GM23248 (cell line): ENCODE results near the gene REC114.

Experiments
- EZH2 ChIP-seq: fragments of 200-600 bp; sonication (generic); IDR thresholded peaks from 2 replicates; pipeline ENCODE4 v1.6.1; 2018; ENCODE audit warnings: antibody characterized with exemption, mild to moderate bottlenecking; ENCODE audit not compliant: insufficient read depth, poor library complexity, severe bottlenecking
- EZH2phosphoT487 ChIP-seq: fragments of 200-600 bp; sonication (generic); IDR thresholded peaks from 2 replicates; pipeline ENCODE4 v1.6.1; 2018; ENCODE audit warnings: antibody characterized with exemption, moderate library complexity, mild to moderate bottlenecking, low read depth; ENCODE audit not compliant: insufficient read depth

- TF ChIP-seq EZH2 (no peak), EZH2phosphoT487 (no peak)
Measured at GRCh38 chr15:73454096-73454495, 11.1 kb downstream of the REC114 start.
